Measurements from ENCODE around the gene OR2M2. TPM values are rescaled to one million over a fixed set of nuclear protein-coding genes. Genes with fewer than 3 reads are reported as not detected.

Gene OR2M2
- total and polyA plus RNA-seq, 2 of the 4 experiments (the other 2 are of a cell fraction), result not detected

- no peak overlapping the region for H3K23ac ChIP-seq (ENCODE audit: low read depth, low read length)
- in situ Hi-C loops (cut with MboI; ENCODE audit: low sequenced_read_pairs) (no loop called here), dilution Hi-C loops (cut with HindIII; ENCODE audit: low sequenced_read_pairs, unreplicated experiment) (no loop called here), intact Hi-C loops (cut with micrococcal nuclease) (no loop called here)
- no peaks in the 10 kb centered on the region for H3K4me1 ChIP-seq (ENCODE audit: control insufficient read depth, insufficient read depth, low read length)
- H3K36me3 ChIP-seq (ENCODE audit: control insufficient read depth, insufficient read depth, low read length), result no peaks in the 10 kb centered on the region
- no peak overlapping the region for H3K14ac ChIP-seq (replicated peaks; ENCODE audit: low read depth, low read length)
- no peak overlapping the region for H3K18ac ChIP-seq (ENCODE audit: low read depth, low read length)
- H2BK20ac ChIP-seq (ENCODE audit: low read depth, low read length), result no peak overlapping the region
- ChIA-PET POLR2A (ENCODE audit: unreplicated experiment) (no interaction called here), CTCF (no interaction called here)
- no peak overlapping the region for H2AK5ac ChIP-seq (ENCODE audit: low read depth, low read length)
- H3K9me3 ChIP-seq (ENCODE audit: control insufficient read depth, insufficient read depth, low read length), result peaks cover 7% of the 10 kb centered on the region; the same call in 1 of the 2 replicates
- no TSS peak for BruUV-seq (replicated peaks)
- DNase-seq (no peak), ATAC-seq (ENCODE audit: low read depth) (no peak)
- H2AK9ac ChIP-seq (replicated peaks; ENCODE audit: low read depth, low read length, poor library complexity), result no peak overlapping the region
- H2BK120ac ChIP-seq (ENCODE audit: low read depth, low read length), result no peak overlapping the region
- H3K9ac ChIP-seq (ENCODE audit: low read depth, low read length), result no peak overlapping the region
- H2BK5ac ChIP-seq (ENCODE audit: low read depth, low read length, poor library complexity, severe bottlenecking), result no peak overlapping the region
- no peaks in the 10 kb centered on the region for H3K79me1 ChIP-seq (ENCODE audit: low read depth in 1 of 2, low read length in 2 of 2)
- no peak overlapping the region for H3K56ac ChIP-seq (ENCODE audit: extremely low read depth, insufficient read depth, low read length)
- no peak overlapping the region for H4K5ac ChIP-seq (ENCODE audit: low read depth, low read length)
- H3K4me2 ChIP-seq (ENCODE audit: low read depth, low read length), result no peak overlapping the region
- no peaks in the 10 kb centered on the region for H4K20me1 ChIP-seq (ENCODE audit: insufficient read depth, low read length)
- no peak overlapping the region for H4K8ac ChIP-seq (ENCODE audit: low read depth in 2 of 2, low read length in 2 of 2)
- H3K4me3 ChIP-seq (ENCODE audit: insufficient read depth, low read depth, low read length), result no peak overlapping the region
- no peaks in the 10 kb centered on the region for H3K9me1 ChIP-seq (ENCODE audit: insufficient read depth, low read length)
- H4K91ac ChIP-seq (ENCODE audit: insufficient read depth, low read depth, low read length), result no peak overlapping the region
- no peak overlapping the region for H3K27ac ChIP-seq (ENCODE audit: insufficient read depth, low read length)
- H3K4ac ChIP-seq (ENCODE audit: low read depth, low read length), result no peak overlapping the region
- H2BK15ac ChIP-seq (ENCODE audit: low read depth, low read length), result no peak overlapping the region
- TF ChIP-seq RCOR1 (IDR thresholded peaks at IDR 0.05; ENCODE audit: insufficient replicate concordance, low read length) (no peak), RFX5 (IDR thresholded peaks at IDR 0.05; ENCODE audit: low read depth, low read length) (no peak), FOS (IDR thresholded peaks at IDR 0.05; ENCODE audit: low read depth, low read length) (no peak), MAFK (IDR thresholded peaks at IDR 0.05; ENCODE audit: low read depth, low read length) (no peak), RAD21 (IDR thresholded peaks at IDR 0.05; ENCODE audit: low read length) (no peak)
- no peak overlapping the region for H2AFZ ChIP-seq (replicated peaks; ENCODE audit: low read length, poor library complexity)
- no peaks in the 10 kb centered on the region for H3K27me3 ChIP-seq (ENCODE audit: control insufficient read depth, insufficient read depth, low read length)
- no CpG with 5 or more reads among the region's 1 CpG for WGBS, 2 experiments (ENCODE audit: extremely low coverage in 2 of 2, insufficient read length in 1 of 2)
Observed at GRCh38 chr1:248143311-248143710, 31.3 kb upstream of the OR2M2 start.
